Activated B cell treated with CpG ODN at 0.5 μM for 24 hours (primary cell): ENCODE results near the gene CLEC2A. TPM values are rescaled to one million over a fixed set of nuclear protein-coding genes. Genes with fewer than 3 reads are reported as not detected.
"Not testable (repeated sequence)": the region's sequence is repeated elsewhere in the genome, so short reads cannot be mapped to it uniquely, and the experiment has no call there.

ENCODE experiments used
- ATAC-seq: fragments of 200-7000 bp; cut with Tn5 transposase; one replicate; pipeline ENCODE4 v1.10.0; 2021; ENCODE audit warnings: low read depth, mild to moderate bottlenecking, moderate library complexity
- CTCF ChIA-PET: fragments of 350-600 bp; sonication (Branson Sonifier 250); formaldehyde crosslinking; loops from one replicate; lab custom pipeline; 2021; ENCODE audit warnings: antibody characterized with exemption; lab: Charles Lee
- POLR2A ChIA-PET: fragments of 350-600 bp; sonication (Branson Sonifier 250); formaldehyde crosslinking; loops from one replicate; lab custom pipeline; 2021; ENCODE audit warnings: antibody characterized with exemption; lab: Charles Lee
- DNase-seq: peaks from one replicate; pipeline ENCODE4 v3.0.0; 2022
- H3K27ac Mint-ChIP-seq: one replicate; pipeline ENCODE4 v1.8.0; 2020; ENCODE audit warnings: mixed read lengths
- H3K27me3 Mint-ChIP-seq: one replicate; pipeline ENCODE4 v1.8.0; 2021; ENCODE audit warnings: mixed read lengths
- H3K36me3 Mint-ChIP-seq: one replicate; pipeline ENCODE4 v1.8.0; 2021; ENCODE audit warnings: low read depth, mixed read lengths
- H3K4me1 Mint-ChIP-seq: one replicate; pipeline ENCODE4 v1.8.0; 2021; ENCODE audit warnings: mixed read lengths
- H3K4me3 Mint-ChIP-seq: one replicate; pipeline ENCODE4 v1.8.0; 2020; ENCODE audit warnings: mild to moderate bottlenecking, mixed read lengths
- H3K9me3 Mint-ChIP-seq: one replicate; pipeline ENCODE4 v1.8.0; 2020; ENCODE audit warnings: mixed read lengths
- intact Hi-C: fragments of 100-400 bp; cut with micrococcal nuclease; formaldehyde crosslinking; loops from one replicate; pipeline ENCODE4 v1.15.1; 2024
- total RNA-seq: library from RNA; stranded (reverse); gene quantifications from 2 replicates; pipeline ENCODE4 v1.2.3, GENCODE V29; 2022
- TF ChIP-seq, protein P1 (sequence below): fragments of 200-600 bp; IDR thresholded peaks from one replicate; pipeline ENCODE4 v1.8.0; 2022; ENCODE audit warnings: antibody characterized with exemption, mild to moderate bottlenecking

Gene CLEC2A
- total RNA-seq, result not detected in 2 replicates

GRCh38 chr12:9932270-9932669 lies at the start of gene CLEC2A:
CLEC2A (minus strand) TSS chr12:9932370; CDS start chr12:9932329, 41 bp downstream.
- CTCF ChIA-PET, result interaction anchor here (0.6 to 1.3 kb wide), 2 partner anchors 117 to 179 kb away, joined by 3 to 4 read pairs; no protein-coding TSS in a partner anchor

DNA sequence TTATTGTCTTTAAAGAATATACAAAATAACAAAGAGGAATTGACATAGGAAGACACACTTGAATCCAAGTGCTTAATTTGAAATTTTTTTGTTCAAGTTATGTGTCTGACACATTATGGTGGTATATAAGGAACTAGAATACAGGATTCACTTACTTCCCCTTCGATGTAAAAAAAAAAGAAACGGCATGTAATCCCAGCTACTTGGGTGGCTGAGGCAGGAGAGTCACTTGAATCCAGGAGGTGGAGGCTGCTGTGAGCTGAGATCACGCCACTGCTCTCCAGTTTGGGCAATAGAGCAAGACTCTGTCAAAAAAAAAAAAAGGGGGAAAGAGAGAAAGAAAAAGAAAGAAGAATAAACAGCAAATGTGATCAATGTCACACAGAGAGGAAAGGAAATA lies 48.0 kb upstream of the CLEC2A start:
- ATAC-seq, result no peak
- POLR2A ChIA-PET, result no interaction called here
- no peak for DNase-seq
- peaks cover 24% of the 10 kb centered on the region for H3K27me3 Mint-ChIP-seq
- CTCF ChIA-PET, result no interaction called here
- TF ChIP-seq, protein P1, sequence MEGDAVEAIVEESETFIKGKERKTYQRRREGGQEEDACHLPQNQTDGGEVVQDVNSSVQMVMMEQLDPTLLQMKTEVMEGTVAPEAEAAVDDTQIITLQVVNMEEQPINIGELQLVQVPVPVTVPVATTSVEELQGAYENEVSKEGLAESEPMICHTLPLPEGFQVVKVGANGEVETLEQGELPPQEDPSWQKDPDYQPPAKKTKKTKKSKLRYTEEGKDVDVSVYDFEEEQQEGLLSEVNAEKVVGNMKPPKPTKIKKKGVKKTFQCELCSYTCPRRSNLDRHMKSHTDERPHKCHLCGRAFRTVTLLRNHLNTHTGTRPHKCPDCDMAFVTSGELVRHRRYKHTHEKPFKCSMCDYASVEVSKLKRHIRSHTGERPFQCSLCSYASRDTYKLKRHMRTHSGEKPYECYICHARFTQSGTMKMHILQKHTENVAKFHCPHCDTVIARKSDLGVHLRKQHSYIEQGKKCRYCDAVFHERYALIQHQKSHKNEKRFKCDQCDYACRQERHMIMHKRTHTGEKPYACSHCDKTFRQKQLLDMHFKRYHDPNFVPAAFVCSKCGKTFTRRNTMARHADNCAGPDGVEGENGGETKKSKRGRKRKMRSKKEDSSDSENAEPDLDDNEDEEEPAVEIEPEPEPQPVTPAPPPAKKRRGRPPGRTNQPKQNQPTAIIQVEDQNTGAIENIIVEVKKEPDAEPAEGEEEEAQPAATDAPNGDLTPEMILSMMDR, result no peak
- no peak overlapping the region for H3K27ac Mint-ChIP-seq
- no peaks in the 10 kb centered on the region for H3K4me1 Mint-ChIP-seq
- peaks cover 10% of the 10 kb centered on the region for H3K9me3 Mint-ChIP-seq
- intact Hi-C loops, result no loop called here
- H3K4me3 Mint-ChIP-seq, result no peak overlapping the region
- peaks cover 6% of the 10 kb centered on the region for H3K36me3 Mint-ChIP-seq

More at GRCh38 chr12:9932270-9932669, at the start of gene CLEC2A:
- no peak within 1 kb of the TSS for H3K27ac Mint-ChIP-seq
- no peaks in the 10 kb centered on the region for H3K36me3 Mint-ChIP-seq
- TF ChIP-seq, protein P1, result no peak
- intact Hi-C loops, result no loop called here
- peaks cover 2% of the 10 kb centered on the region for H3K27me3 Mint-ChIP-seq
- DNase-seq, result no peak
- H3K4me3 Mint-ChIP-seq, result no peak within 1 kb of the TSS
- no peaks in the 10 kb centered on the region for H3K4me1 Mint-ChIP-seq
- POLR2A ChIA-PET, result no interaction called here
- no peaks in the 10 kb centered on the region for H3K9me3 Mint-ChIP-seq
- no peak for ATAC-seq

GRCh38 chr12:9977916-9978315 lies 45.7 kb upstream of the CLEC2A start:
- POLR2A ChIA-PET, result no interaction called here
- no peak overlapping the region for H3K4me3 Mint-ChIP-seq
- DNase-seq, result no peak
- peaks cover 12% of the 10 kb centered on the region for H3K9me3 Mint-ChIP-seq
- H3K36me3 Mint-ChIP-seq, result peaks cover 8% of the 10 kb centered on the region
- no peaks in the 10 kb centered on the region for H3K4me1 Mint-ChIP-seq
- no peak overlapping the region for H3K27ac Mint-ChIP-seq
- CTCF ChIA-PET, result no interaction called here
- H3K27me3 Mint-ChIP-seq, result peaks cover 34% of the 10 kb centered on the region
- ATAC-seq, result no peak
- intact Hi-C loops, result no loop called here
- TF ChIP-seq, protein P1, result no peak

GRCh38 chr12:9976626-9977025 lies 44.5 kb upstream of the CLEC2A start:
- POLR2A ChIA-PET, intact Hi-C loops, H3K4me1 Mint-ChIP-seq, CTCF ChIA-PET, H3K27ac Mint-ChIP-seq, H3K36me3 Mint-ChIP-seq, DNase-seq, H3K4me3 Mint-ChIP-seq, ATAC-seq: not testable (repeated sequence)
- Mint-ChIP-seq H3K9me3 (peaks cover 12% of the 10 kb centered on the region), H3K27me3 (peaks cover 32% of the 10 kb centered on the region)

DNA sequence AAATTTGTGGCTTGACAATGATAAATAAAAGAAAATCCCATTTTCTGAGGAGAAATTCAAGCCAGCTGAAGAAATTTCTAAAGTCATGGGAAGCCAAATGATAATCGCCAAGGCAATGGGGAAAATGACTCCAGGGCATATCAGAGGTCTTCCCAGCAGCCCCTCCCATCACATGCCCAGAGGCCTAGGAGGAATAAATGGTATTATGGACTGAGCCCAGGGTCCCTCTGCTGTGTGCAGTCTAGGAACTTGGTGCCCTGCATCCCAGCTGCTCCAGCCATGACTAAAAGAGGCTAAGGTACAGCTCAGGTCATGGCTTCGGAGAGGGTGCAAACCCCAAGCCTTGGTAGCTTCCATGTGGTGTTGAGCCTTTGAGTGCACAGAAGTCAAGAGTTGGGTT lies 43.4 kb upstream of the CLEC2A start:
- Mint-ChIP-seq H3K27ac (no peak overlapping the region), H3K4me1 (no peaks in the 10 kb centered on the region)

GRCh38 chr12:9974731-9975130 lies 42.6 kb upstream of the CLEC2A start:
- intact Hi-C loops, ATAC-seq, POLR2A ChIA-PET, H3K4me3 Mint-ChIP-seq, H3K27ac Mint-ChIP-seq, CTCF ChIA-PET, DNase-seq, H3K36me3 Mint-ChIP-seq, H3K4me1 Mint-ChIP-seq: not testable (repeated sequence)
- Mint-ChIP-seq H3K9me3 (peaks cover 12% of the 10 kb centered on the region), H3K27me3 (peaks cover 21% of the 10 kb centered on the region)

More for the DNA sequence above, 43.4 kb upstream of the CLEC2A start:
- peaks cover 8% of the 10 kb centered on the region for H3K36me3 Mint-ChIP-seq
- intact Hi-C loops, result no loop called here
- H3K27me3 Mint-ChIP-seq, result peaks cover 27% of the 10 kb centered on the region
- ChIA-PET POLR2A (no interaction called here), CTCF (no interaction called here)
- peaks cover 12% of the 10 kb centered on the region for H3K9me3 Mint-ChIP-seq
- H3K4me3 Mint-ChIP-seq, result no peak overlapping the region
- DNase-seq (no peak), ATAC-seq (no peak)
- TF ChIP-seq, protein P1, result no peak
